ENCODE measurements around the gene TAOK2.

TAOK2 gene

DNA sequence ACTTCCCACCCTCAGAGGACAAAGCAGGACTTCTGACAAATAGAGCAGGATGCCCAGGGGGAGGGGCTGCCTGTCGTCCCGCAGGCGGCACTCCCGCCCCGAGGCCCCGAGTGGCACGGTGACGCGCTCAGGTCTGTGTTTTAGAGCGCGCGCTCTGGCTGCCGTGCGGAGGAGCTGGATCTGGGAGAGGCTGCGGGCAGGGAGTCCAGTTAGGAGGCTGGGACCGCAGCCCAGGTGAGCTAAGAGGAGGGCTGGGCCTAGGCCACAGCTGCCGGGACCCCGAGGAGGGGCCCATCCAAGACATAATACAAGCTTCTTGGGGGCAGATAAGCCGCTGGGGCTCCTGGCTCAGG, 30.7 kb downstream of the TAOK2 start:
- POLR2A ChIA-PET, result interaction anchor here (0.7 to 2.0 kb wide), 3 partner anchors 8 to 720 kb away, joined by 3 to 9 read pairs (median 4); partner anchors contain the start of gene TAOK2
- CTCF ChIA-PET, result interaction anchor here (0.7 to 1.0 kb wide), 4 partner anchors 51 to 306 kb away, joined by 3 to 4 read pairs (median 3); no protein-coding TSS in a partner anchor
- TF ChIP-seq KLF7 (tag by site-specific recombination; IDR thresholded peaks at IDR 0.05; ENCODE audit: borderline replicate concordance) (no peak), TCF7L2 (IDR thresholded peaks at IDR 0.05; ENCODE audit: borderline replicate concordance, low read depth, low read length) (no peak), ZNF324 (tag by site-specific recombination; IDR thresholded peaks at IDR 0.05) (no peak), ZNF600 (tag by site-specific recombination; IDR thresholded peaks at IDR 0.05) (peak; percentile 60), ZNF292 (tag by site-specific recombination; IDR thresholded peaks at IDR 0.05; ENCODE audit: borderline replicate concordance, low read depth) (no peak), SP2 (tag by site-specific recombination; IDR thresholded peaks at IDR 0.05) (peak; percentile 21; the same call in 1 of the 2 replicates), SP7 (tag by site-specific recombination; IDR thresholded peaks at IDR 0.05) (no peak)
- TF ChIP-seq, protein P1, sequence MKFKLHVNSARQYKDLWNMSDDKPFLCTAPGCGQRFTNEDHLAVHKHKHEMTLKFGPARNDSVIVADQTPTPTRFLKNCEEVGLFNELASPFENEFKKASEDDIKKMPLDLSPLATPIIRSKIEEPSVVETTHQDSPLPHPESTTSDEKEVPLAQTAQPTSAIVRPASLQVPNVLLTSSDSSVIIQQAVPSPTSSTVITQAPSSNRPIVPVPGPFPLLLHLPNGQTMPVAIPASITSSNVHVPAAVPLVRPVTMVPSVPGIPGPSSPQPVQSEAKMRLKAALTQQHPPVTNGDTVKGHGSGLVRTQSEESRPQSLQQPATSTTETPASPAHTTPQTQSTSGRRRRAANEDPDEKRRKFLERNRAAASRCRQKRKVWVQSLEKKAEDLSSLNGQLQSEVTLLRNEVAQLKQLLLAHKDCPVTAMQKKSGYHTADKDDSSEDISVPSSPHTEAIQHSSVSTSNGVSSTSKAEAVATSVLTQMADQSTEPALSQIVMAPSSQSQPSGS (tag by site-specific recombination; IDR thresholded peaks at IDR 0.05; ENCODE audit: low read depth), result no peak
- Histone ChIP-seq H3K36me3 (ENCODE audit: control insufficient read depth in 2 of 2, insufficient read depth in 1 of 2, low read length in 2 of 2) (peaks cover 0 to 69% of the 10 kb centered on the region in 2 experiments; a peak in 2 of 3 replicates), H3K4me3 (ENCODE audit: low read depth, low read length) (no peak overlapping the region), H3K4me1 (ENCODE audit: control insufficient read depth, insufficient read depth, low read length) (no peaks in the 10 kb centered on the region), H3K27ac (ENCODE audit: extremely low read depth, low read depth, low read length) (peak overlapping the region; percentile 11; the same call in 1 of the 2 replicates), H3K9me3 (ENCODE audit: control insufficient read depth, insufficient read depth, low read depth, low read length) (no peaks in the 10 kb centered on the region)

DNA sequence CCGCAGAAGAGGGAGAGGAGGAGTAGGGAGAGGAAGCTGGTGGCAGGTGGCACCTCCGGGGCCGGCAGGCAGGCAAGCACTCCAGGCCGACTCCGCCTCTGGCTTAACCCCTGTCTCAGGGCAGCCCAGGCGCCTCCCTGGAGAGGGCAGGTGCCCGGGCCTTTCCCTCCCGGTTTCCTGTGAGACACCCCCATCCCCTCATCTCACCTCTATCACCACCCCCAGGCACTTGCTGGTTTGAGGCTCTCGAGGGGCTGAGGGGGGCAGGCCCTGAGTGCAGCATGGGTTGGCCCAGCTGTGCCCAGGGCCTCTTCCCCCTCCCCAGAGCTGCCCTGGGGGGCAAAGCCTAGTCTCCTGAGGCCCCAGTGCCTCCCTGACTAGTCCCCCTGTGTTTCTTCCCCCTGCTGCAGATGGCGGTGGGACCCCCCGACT, 31.2 kb downstream of the TAOK2 start:
- CTCF ChIA-PET, result interaction anchor here (0.6 to 1.0 kb wide), 3 partner anchors 38 to 156 kb away, joined by 3 to 4 read pairs (median 3); no protein-coding TSS in a partner anchor
- Histone ChIP-seq H3K27ac (ENCODE audit: extremely low read depth, low read depth, low read length) (peak overlapping the region; percentile 11; the same call in 1 of the 2 replicates), H3K9me3 (ENCODE audit: control insufficient read depth, insufficient read depth, low read depth, low read length) (no peaks in the 10 kb centered on the region), H3K4me1 (ENCODE audit: control insufficient read depth, insufficient read depth, low read length) (no peaks in the 10 kb centered on the region), H3K36me3 (ENCODE audit: control insufficient read depth in 2 of 2, insufficient read depth in 1 of 2, low read length in 2 of 2) (peaks cover 0 to 65% of the 10 kb centered on the region in 2 experiments; a peak in 2 of 3 replicates), H3K4me3 (ENCODE audit: low read depth, low read length) (no peak overlapping the region)
- POLR2A ChIA-PET, result interaction anchor here (0.7 to 2.0 kb wide), 4 partner anchors 8 to 720 kb away, joined by 3 to 9 read pairs (median 6); partner anchors contain the start of gene TAOK2
- no peak for TF ChIP-seq ZNF404 (tag by site-specific recombination; IDR thresholded peaks at IDR 0.05)
- no peak for TF ChIP-seq ZNF266 (tag by site-specific recombination; IDR thresholded peaks at IDR 0.05; ENCODE audit: low read depth)
- TF ChIP-seq ZBTB20 (tag by site-specific recombination; IDR thresholded peaks at IDR 0.05), result peak; percentile 56; the same call in 1 of the 2 replicates
- TF ChIP-seq KLF8 (tag by site-specific recombination; IDR thresholded peaks at IDR 0.05), result peak; percentile 18; the same call in 1 of the 2 replicates
- peak; percentile 87 for TF ChIP-seq GLIS1 (tag by site-specific recombination; IDR thresholded peaks at IDR 0.05)
- TF ChIP-seq ZNF366 (tag by site-specific recombination; conservative IDR thresholded peaks at IDR 0.05), result 0 out of 2 replicates have a peak, but pooled peaks have one; percentile 13
- peak; percentile 73 for TF ChIP-seq GLIS2 (tag by site-specific recombination; IDR thresholded peaks at IDR 0.05)
- peak; percentile 17; the same call in 1 of the 2 replicates for TF ChIP-seq SP2 (tag by site-specific recombination; IDR thresholded peaks at IDR 0.05)
- TF ChIP-seq SALL2 (tag by site-specific recombination; IDR thresholded peaks at IDR 0.05; ENCODE audit: borderline replicate concordance), result no peak
- TF ChIP-seq, protein P2, sequence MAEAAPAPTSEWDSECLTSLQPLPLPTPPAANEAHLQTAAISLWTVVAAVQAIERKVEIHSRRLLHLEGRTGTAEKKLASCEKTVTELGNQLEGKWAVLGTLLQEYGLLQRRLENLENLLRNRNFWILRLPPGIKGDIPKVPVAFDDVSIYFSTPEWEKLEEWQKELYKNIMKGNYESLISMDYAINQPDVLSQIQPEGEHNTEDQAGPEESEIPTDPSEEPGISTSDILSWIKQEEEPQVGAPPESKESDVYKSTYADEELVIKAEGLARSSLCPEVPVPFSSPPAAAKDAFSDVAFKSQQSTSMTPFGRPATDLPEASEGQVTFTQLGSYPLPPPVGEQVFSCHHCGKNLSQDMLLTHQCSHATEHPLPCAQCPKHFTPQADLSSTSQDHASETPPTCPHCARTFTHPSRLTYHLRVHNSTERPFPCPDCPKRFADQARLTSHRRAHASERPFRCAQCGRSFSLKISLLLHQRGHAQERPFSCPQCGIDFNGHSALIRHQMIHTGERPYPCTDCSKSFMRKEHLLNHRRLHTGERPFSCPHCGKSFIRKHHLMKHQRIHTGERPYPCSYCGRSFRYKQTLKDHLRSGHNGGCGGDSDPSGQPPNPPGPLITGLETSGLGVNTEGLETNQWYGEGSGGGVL (tag by site-specific recombination; IDR thresholded peaks at IDR 0.05), result peak; percentile 18; the same call in 1 of the 2 replicates
- TF ChIP-seq, protein P3, sequence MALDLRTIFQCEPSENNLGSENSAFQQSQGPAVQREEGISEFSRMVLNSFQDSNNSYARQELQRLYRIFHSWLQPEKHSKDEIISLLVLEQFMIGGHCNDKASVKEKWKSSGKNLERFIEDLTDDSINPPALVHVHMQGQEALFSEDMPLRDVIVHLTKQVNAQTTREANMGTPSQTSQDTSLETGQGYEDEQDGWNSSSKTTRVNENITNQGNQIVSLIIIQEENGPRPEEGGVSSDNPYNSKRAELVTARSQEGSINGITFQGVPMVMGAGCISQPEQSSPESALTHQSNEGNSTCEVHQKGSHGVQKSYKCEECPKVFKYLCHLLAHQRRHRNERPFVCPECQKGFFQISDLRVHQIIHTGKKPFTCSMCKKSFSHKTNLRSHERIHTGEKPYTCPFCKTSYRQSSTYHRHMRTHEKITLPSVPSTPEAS (tag by site-specific recombination; IDR thresholded peaks at IDR 0.05), result no peak
- TF ChIP-seq ZNF341 (tag by site-specific recombination; IDR thresholded peaks at IDR 0.05; ENCODE audit: low read depth), result peak; percentile 75

All from HEK293 (cell line).